NCI-H345 (cell line): ENCODE data around the gene BHMT2.

Experiments
- DNase-seq: peaks from one replicate; lab custom pipeline; 2025; lab: John Stamatoyannopoulos, UW

Gene BHMT2

DNA sequence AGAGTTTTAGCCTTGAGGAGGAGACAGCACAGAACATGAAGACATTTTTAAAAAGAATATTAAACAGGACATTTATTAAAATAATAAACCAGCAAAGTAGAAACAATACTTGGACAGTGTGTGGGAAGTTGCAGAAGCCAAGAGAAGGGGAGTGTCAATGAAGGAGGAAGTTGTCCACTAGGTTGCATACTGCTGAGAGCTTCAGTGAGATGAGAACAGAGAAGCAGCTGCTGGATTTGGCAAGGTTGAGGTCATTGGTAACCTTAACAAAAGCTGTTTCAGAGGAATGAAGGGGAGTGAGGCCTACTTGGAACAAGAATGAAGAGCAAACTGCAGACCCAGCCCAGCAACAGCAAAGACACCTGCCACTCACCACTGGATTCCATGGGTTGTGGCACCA is 53.4 kb downstream of the BHMT2 start:
- peak; percentile 3 for DNase-seq

DNA sequence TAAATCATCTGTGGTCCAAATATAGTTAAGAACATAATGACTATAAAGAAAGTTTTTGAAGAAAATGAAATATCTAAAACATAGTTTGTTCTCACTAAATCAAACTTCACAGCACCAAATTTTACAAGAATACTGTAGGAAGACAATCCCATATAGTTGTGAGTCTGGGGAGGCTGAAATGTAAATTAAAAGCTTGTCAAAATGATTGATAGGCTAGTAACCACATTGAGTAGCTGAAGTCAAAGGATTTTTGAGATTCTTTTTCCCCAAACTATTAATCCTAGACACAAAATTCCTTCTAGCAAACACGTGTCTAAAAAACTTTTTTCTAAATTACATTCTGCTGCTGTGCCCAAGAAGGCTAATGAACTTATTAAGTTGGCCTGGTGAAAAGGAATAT is 55.0 kb downstream of the BHMT2 start:
- no peak for DNase-seq

DNA sequence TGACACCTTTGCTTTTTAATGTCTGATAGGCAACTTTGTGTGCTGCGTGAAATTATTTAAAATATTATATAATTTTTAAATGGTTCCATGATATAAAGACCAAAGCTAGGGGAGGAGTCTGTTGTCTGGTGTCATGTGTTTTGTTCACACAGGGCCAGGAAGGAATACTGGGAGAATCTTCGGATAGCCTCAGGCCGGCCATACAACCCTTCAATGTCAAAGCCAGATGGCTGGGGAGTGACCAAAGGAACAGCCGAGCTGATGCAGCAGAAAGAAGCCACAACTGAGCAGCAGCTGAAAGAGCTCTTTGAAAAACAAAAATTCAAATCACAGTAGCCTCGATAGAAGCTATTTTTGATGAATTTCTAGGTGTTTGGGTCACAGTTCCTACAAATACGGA is 61.2 kb downstream of the BHMT2 start:
- DNase-seq: no peak

DNA sequence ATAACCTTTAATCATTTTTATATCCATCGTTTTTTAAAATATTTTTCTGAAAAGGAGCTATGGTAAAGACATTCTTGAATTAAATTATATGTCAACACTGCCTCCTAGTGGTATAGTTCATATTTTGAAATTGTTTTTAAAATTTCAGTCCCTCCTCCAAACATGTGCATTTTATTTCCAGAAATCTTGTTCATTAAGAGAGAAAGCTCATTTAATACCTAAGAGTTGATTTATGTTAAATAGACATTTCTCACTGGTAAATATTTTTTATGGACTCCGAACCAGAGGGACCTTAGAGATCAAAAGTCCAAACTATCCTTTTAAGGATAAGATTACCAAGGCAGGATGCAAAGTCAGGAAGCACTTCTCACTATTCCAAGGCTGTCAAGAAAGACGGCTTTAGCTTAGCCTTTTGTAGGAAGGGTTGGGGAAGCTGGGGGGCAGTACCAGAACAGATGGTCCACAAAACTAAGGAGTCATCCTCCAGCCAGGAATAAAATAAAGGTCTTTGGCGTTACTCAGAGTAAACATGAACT is 63.6 kb downstream of the BHMT2 start:
- peak; percentile 56 for DNase-seq

DNA sequence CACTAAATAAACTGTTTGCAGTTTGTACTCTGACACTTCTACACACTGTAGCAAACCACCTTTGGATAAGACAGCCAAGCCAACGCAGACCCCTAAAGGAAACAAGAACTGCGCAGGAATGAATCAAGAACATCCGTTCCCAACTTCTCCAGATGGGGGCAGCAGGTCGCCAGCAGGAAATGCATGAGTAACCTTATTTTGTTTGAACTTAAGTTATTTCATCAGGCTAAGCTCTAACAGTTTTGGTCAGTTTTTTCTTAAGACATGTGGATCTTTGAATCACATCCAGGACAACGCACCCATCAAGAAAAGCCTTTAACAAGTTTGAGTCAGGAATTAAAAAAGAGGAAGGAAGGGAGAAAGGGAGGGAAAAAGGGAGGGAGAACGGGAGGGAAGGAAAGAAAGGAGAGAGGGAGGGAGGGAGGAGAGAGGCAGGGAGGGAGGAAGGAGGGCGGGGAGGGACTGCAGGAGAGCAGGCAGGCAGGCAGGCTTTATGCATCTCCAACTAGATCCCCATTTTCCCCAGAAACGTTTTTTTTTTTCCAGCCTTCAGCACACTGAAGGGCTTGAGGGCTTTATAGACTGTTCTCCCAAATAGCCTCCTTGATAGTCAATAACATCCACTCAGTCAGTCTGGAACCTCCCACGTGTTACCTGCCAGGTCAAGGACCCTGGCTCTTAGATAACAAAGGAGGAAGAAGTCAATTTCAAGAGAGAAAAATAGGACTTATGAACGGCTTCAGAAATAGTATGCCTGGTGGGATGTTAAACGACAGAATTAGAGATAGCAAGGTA is 64.3 kb downstream of the BHMT2 start:
- peak; percentile 68 for DNase-seq

DNA sequence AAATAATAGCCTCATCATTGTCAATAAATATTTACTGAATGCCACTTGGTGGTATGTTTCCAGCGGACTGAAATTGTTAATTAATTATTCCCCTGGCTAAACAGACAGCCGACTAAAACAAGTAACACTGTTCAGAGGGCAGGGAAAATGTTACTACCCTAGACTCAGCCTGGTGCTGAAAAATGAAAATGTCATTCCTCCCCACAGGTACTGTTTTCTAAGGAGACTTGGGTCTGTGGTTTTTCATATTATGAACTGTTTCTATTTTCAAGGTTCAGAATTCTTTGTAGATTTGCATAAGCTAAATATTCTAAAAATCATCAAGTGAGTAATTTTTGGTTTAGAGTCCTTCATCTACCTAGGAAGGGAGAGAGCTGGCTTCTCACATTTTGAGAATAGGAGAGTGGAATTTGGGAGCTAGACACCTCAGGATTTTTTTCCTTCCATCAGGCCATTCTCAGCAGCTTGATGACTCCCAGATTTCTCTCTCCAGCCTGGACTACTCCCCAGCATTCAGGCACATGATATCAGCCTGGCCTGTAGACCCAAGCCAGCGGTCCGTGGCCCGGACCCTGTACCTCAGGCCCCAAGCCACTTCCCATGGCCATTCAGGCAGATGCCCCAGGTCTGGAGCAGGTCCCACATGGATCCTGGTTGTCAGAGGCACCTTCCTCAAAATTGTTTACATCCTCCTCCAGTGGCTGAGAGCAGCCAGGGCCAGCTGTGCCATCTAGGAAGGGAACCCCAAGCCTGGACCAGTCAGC is 66.4 kb downstream of the BHMT2 start:
- no peak for DNase-seq

DNA sequence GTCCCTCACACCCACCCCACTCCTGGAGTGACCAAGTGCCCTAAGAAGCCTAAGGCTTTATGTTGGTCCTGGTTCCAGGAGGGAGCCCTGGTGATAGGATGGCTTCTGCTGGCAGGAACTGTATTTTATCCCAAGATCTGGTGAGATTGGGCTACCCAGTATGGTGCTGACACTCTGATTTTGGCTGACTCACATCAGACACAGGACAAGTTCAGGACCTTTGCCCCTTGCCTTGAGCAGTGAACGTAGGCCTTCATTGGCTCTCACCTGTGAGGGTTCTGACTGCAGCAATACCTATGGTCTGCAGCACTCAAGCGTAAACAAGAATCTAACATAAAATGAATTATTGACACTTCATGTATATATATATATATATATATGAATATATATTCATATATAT is 67.1 kb downstream of the BHMT2 start:
- DNase-seq: no peak
